Stimulated activated CD4-positive, alpha-beta T cell treated with anti-CD3 and anti-CD28 coated beads, Interleukin-12 subunit alpha, Interleukin-12 subunit beta, amount 100 ng/mL, for 4 hours (primary cell): ENCODE results near the gene SEPTIN6.
A peak's percentile ranks its signal among the peaks of the same experiment; 100 is the strongest.
"Not testable (repeated sequence)": the region's sequence is repeated elsewhere in the genome, so short reads cannot be mapped to it uniquely, and the experiment has no call there.

Experiments used
- DNase-seq: peaks from one replicate; pipeline ENCODE4 v3.0.0-alpha.2; 2020

Gene SEPTIN6

DNA sequence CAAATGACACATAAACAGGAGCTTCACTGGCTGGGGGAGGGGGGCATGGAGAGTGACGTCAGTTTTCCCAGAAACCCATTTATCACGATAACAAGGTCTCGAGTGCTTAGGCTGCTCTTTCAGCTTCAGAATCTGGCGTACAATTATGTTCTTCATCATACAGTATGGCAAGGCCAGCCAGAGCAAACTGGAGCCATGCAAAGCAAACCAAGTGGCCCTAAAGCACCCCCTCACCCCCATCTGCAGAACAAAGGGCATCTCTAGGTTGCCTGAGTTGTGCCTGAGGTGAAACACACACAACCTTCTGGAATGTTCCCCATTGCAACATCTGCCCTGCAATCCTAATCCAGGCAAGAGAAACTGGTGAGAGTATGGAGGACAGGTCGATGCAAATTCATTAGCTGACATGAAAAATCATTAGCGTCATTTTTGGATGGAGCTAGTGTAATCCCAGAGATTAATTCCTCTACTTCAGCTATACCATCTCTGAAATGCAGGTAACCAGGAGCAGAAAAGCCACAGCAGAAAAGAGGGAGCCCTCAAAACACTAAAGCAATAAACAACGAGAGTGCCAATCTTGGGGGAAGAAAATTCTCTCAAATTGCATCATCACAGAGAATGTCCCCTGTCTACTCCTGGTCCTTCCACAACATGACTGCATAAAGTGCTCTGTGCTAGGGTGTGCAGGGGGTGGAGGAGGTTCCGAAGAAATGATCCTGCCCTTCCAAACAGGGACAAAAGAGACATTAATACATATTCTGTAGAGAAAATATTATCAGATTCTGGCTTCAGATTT is 1.8 kb downstream of the SEPTIN6 start:
- DNase-seq: peak; percentile 50

DNA sequence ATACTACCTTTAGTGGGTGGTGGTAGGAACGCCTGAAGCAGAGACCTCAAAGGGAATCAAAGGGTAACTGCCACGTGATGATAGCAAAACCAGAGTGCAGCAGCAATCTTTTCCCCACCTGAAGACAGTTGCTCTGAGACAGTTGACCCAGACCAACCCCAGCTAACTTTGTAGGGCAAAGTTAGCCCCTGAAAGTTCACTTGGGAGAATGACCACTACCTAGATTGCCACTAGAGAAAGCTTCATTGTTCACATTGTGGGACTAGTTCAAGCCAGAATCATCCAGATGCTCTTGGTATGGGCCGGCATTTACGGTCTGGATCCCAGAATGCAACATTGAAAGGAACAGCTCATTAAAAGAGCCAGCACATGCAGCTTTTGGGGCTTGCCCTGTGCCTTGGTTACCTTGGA is 4.1 kb downstream of the SEPTIN6 start:
- no peak for DNase-seq

DNA sequence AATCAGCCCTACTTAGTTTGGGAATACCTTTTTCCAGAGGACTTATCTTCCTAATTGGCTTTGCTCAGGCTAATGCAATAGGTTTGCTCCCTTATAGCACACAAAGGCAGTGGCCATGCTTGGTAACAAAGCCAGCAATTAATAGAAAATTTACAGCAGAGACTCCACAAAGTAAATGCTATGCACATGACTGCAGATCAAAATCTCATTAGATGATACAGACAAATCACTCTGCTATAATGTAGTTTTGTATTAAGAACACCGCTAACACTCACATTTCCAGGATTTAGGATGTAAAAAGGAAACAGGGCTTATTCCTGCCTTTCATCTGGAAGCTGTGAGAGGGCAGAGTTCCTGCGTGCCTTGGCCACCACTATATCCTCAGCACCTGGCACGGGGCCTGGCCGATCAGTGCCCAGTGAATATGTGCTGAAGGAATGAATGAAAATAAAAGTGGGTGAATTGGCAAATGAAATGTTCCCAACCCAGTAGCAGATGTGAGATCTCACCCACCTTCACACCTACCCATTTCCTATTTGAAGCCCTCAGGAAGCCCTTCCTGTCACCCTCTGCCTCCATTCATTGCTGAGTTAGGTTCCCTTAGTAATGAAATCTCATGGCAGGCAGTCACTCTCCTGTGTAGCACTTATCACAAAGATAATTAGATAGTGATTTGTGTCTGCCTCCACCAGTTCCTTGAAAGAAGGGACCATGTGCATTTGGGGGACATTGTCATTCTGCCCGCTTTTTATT is 5.1 kb downstream of the SEPTIN6 start:
- no peak for DNase-seq

DNA sequence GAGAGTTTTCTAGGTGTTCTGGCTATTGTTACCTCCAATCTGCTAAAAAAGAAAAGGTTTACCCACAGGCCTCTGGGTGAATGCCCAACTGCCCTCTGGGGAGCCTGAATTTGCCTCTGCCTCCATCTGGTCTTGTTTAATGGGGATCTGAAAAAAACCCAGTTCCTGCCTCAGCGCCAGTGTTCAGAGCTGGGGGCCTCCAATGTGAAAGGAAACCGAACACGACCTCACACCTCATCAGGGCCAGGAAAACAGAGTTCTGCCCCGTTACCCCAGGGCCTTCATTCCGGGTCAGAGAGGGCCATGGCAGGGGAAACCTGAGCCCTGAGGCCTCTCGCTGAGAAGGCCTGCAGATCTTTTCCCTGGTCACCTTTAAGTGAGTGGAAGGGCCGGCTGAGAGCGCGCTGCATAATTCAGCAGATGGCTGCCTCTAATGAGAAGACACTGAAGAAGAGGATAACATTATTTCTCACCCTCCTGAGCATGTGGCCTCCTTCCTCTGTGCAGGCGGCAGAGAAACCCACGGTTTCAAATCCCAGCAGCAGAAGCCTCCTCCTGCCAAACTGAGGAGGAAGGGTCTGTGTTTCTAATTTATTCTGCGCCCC is 6.8 kb downstream of the SEPTIN6 start:
- DNase-seq: no peak

DNA sequence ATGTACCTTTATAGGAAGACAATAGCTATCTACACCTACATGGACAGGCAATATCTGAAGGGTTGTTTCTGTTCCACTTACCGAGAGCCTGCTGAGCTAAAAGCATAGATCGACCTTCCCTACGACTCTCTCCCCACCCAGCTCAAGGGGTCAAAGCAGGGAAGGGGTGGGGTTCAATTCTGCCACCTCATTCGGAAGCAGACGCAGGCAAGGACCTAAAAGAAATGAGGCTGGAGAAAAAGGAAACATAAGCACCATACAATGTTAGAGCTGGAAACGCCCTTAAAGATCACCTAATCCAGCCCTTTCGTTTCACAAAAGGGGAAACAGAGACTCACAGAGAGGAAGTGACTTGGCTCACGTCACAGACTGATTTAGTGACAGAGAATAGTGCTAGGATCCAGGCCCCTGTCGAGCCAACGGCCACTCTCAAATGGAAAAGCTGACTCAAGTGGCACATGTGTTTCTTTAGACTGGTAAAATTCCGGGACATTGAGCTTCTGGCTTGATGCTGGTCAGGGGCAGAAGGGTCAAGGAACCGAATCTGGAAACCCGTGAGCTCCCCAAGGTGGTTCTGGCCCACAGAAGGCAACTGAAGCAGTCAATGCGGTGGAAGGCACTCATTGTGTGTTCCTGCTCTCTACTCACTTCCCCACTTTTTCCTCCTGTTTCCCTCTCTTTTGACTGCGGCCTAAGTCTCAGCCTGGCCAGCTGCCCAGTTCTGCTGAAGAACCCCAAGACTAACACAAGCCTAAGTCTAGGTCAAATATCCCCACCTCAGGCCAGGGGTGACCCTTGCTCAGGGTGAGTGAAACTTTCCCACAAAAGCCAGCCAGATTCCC is 7.5 kb downstream of the SEPTIN6 start:
- DNase-seq: no peak

DNA sequence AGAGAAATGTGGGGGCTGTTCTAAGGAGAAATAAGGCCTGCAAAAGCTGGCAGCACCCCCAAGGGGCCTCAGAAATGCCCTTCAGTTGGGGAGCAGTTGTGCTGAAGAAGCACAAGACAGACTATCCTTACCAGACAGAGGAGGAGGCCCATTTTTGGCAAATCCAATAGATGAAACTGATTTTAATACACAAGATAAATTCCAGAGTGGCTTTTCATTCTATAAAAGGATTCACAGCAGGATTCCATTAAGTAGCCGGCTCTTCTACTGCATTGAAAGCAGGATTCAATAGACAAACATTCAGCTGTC is 8.1 kb downstream of the SEPTIN6 start:
- DNase-seq: no peak

DNA sequence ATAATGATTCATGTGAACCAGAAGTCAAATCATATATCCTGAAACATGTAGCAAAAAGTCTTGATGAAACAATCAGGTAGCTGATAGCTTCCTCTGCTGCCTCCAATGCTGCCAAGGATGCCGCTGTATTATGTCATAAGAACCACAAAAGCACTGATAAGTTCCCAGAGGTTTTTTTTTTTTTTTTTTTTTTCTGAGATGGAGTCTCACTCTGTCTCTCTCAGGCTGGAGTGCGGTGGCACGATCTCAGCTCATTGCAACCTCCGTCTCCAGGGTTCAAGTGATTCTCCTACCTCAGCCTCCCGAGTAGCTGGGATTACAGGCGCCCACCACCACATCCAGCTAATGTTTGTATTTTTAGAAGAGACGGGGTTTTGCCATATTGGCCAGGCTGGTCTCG is 8.7 kb downstream of the SEPTIN6 start:
- not testable (repeated sequence) for DNase-seq

DNA sequence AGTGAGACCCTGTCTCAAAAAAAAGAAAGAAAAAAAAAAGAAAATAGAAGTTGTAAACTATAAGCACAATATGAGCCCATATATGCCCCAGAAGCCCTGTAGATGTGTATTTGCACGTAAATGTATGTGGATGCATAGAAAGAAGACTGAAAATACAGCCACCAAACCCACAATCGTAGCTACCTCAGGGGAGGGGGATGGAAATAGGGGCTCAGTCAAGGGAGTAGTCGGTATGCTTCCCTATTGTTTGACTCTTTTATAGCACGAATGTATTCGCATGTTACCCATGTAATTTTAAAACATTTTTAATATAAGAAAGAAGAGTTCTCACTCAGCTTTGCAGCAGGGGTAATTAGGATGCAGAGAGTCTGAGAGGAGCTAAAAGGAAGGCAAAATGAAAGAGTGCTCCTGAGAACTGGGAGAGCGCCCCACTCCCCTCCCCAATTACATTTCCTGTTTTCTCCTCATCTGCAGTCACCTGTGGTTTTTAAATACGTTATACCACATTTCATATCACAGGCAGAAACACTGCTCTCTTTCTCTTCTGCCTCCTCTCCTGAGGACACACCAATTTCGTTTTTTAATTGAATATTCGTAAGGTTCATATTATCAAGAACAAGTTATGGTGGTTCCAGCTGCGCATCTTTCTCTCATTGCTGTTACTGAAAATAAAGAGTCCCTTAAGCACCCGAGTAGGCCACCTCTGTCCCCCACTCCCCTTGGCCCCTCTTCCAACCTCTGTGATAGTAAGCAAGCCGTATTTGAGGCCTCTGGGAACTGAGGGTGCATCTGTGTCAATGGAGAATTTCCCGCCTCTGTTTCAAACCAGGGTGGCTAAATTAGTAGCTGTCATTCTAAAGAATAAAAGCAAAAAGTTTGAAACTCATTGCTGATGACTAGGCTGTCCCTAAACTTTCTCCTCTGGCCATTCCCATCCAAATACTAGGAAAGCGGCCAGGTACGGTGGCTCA is 10.7 kb downstream of the SEPTIN6 start:
- no peak for DNase-seq

DNA sequence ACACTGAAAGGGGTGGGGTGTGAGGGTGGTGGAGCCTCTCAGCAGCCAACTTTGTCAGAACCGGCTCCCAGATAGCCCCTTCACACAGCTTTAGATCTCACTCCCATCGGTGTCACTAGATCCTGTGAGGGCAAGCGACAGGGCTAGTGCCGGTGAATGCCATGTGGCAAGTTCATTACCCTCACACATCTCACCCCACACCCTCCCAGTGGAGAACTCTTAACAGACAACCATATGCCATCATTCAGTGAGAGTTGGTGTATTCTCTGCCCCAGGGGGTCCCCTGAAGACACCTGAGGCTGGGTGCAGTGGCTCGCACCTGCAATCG is 15.3 kb downstream of the SEPTIN6 start:
- no peak for DNase-seq

DNA sequence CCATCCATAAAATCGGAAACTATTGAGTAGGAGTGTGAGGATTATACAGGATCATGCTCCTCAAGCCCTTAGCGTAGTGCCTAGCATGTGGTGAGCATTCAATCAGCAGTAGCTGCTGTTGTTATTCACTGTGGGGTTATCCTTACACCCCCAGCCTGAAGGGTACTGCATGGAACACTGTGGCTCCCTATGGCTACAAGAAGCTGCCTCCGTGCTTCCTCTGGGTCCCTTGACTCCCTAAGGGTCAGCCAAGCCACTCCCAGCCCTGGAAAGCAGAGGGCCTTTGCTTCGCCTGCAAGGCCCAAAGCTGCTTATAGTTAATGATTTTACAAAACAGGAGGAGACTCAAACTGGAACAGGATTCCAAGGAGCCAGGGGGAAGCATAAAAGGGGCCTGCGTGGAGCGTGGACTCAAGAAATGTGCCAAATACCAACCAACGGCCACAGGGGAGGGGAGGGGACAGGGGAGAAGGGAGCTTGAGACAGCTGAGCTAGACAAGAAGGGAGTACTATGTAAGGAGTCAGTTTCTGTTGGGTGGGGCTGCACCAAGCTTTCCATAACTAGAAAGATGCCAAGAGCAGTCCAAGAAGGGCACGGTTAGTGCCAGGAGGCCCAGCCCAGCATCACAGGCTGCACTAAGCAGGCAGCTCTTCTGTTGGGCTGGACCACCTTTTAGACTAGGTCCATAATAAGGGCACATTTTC is 15.9 kb downstream of the SEPTIN6 start:
- no peak for DNase-seq

DNA sequence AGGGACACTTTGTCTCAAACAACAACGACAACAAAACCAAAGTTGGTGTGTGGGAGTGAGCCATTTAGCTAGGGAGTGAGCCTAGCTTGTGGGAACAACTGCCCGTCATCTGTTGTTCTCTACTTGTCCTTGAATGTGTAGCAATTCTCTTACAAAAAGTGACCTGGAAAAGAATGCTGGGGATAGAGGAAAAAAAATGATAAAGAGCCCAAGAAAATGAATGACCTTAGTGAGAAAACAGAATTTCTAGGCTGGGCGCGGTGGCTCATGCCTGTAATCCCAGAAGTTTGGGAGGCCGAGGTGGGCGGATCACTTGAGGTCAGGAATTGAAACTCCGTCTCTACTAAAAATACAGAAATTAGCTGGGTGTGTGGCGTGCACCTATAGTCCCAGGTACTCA is 19.6 kb downstream of the SEPTIN6 start:
- no peak for DNase-seq

DNA sequence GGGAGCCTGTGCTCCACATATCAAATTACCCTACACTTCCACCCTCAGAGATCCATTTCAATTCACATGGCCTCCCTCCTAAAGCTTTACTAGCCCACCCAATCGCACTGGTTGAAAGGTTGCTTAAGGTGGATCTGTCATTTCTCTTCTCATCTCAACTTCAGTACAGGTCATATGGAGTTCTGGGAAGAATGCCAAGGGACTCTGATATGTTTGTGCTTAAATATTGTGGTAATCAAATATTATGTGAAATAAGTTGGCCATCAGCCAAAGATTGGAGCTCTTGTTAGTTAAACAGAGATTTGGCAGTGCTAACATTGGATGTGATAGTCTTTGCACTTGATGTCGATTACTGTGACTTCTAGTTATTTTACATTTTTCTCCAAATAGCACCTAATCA is 20.5 kb downstream of the SEPTIN6 start:
- no peak for DNase-seq

DNA sequence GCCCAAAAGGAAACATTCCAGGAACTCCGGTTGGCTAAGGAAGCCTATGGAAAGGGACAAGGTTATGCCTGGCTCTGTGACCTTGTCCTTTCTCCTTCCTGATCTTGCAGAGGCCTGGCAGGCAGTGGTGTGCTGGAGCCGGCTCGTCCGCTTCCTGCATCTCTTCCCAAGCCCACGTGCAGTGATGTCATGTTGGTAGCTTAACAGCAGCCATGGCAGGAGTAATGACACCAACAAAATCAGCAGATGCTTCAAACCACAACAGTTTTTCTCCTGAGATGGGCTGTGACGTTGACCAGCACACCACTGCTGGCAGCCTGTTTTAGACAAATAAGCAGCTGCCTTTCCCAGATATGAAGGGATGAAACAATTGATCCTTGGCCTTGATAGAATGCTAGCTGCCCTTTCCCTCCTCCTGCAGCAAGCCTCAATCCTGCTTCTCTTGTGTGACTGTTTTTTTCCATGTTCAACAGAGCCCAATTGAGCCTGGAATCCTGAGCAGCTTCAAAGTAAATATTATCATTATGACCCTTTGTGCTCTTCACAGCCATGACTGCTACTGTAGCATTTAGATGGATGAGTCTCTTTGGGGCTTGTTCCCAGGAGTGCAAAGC is 23.4 kb downstream of the SEPTIN6 start:
- DNase-seq: no peak

DNA sequence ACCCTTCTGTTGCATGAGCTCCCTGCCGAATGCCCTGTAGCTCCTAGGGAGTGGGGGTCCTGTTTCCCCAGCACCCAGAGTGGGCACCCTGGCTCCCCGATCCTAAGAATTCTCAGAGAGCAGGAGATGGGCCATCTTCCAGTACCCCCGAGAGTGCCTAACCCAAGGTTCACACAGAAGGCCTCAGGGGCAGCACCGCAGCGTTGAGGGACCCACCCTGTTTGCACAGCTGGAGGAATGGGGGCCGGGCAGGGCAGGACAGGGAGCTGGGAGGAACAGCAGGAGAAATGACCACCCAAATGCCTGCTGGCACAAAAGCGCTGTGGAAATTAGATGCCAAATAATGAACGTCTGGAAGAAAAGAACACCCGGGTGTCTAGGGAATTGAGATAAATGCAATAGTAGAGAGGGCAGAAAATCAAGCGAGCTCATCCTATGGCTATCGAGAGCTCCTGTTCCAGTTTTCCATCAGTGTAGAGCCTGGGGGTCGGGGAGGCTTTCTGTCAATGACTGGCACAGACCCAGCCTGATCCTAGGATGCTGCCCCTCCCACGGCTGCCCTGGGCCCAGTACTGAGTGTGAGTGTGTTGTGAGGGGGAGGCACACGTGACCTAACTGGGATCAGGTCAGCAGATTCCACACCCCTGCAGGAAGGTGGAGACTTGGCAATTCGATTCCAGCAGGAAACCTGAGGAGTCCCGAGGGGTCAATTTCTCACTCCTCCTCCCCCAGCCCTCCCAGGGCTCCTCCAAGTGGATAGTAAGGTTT is 25.7 kb downstream of the SEPTIN6 start:
- DNase-seq: no peak

DNA sequence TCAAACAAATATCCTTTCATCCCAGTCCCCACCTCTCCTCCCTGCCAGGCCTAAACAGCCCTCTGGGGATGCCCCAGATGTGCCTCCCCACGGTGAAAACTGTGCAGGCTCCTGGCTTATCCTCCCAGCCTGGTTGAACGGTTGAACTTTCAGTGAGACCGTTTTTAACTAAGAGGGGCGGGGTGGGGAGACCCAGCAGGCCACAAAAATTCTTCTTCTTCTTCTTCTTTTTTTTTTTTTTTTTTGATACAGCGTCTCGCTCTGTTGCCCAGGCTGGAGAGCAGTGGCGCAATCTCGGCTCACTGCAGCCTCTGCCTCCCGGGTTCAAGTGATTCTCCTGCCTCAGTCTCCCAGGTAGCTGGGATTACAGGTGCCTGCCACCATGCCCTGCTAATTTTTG is 28.1 kb downstream of the SEPTIN6 start:
- not testable (repeated sequence) for DNase-seq

DNA sequence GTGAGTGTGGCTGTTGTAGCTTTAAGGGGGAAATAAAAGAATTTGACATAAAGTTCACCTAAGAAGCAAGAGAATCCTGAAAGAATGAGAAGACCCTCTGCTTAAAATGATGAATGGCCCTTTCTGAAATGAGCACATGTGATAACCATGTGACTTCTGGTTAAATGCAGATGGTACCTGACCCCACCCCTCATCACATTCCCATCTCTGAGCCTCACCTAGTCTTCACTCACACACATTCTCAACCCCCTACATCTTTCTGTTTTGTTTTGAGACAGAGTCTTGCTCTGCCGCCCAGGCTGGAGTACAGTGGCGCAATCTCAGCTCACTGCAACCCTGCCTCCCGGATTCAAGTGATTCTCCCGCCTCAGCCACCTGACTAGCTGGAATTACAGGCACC is 31.5 kb downstream of the SEPTIN6 start:
- DNase-seq: no peak

DNA sequence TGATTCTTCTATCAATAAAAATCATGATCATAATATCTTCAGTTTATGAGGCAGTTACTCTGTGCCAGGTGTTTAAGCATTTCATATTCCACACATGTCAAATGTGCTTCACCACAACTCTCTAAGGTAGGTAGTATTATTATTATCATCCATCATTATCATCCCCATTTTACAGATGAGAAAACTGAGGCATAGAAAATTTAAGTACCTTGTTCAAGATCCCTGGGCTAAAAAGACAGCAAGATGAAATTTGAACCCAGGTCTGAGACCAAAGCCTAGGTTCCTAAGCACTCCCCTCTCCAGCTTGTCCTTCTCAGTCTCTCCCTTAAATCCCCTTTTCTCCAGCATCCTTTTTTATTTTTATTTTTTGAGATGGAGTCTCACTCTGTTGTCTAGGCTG is 33.4 kb downstream of the SEPTIN6 start:
- DNase-seq: no peak

DNA sequence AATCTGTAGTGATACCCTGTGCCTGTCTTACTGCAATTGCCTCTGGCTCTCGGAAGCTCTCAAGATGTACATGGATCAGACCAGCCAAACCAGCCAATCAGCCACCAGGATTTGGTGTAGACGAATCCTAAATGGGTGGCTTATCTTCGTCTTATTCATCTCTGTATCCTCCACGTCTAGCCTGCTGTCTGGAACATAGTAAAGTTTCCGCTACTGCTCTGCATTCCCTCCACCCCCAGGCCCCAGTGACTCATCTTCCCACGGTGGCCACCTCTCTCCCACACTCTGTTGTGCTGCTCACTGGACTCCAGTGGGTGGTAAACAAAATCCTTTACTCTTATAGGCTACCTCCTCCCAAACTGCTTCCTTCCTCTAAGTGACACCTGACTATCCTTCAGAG is 37.8 kb downstream of the SEPTIN6 start:
- DNase-seq: peak; percentile 51

DNA sequence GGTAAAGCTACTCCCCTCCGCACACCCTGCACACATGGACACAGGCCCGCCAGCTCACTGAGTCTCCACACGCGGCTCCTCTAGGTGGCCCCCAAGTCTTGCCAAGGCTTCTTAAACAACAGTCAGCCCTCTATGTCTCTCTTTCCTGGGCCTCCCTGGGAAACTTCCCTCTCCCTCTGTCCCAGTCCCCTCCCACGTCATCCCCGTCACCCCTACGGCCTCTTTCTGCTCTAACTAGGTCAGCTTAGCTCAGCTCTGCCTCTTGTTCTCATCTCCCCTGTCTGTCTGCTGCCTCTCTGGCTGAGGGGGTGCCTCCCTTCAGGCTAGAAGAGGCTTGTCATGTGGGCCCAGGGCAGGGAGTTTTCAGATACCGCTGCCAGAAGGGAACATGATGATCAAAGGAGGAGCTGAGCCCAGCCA is 38.8 kb downstream of the SEPTIN6 start:
- DNase-seq: no peak

DNA sequence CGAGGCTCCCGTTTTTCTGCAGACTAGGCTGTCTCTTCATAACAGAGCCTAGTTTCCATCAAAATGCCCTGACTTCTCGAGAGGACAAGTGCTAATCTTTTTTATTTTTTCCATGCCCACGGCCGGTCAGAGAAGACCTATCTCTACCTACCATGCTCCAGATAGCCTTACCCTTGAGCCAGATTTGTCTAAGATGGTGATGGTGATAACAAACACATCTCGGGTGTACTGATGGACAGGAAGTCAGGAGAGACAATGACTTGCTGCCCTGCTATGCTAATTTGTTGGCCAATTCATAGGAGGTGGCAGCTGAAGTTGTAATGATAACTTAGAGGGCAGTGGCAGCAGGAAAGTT is 44.6 kb downstream of the SEPTIN6 start:
- DNase-seq: no peak
